Erythroblast (primary cell): ENCODE measurements around the gene FAM181A.

Source experiments
- GATA1 ChIP-seq: IDR thresholded peaks from 2 replicates; pipeline ENCODE4 v1.6.1; 2011; ENCODE audit warnings: low read depth, mild to moderate bottlenecking, control low read depth, low read length, moderate library complexity
- POLR2A ChIP-seq: IDR thresholded peaks from 2 replicates; pipeline ENCODE4 v1.6.1; 2011; ENCODE audit warnings: mild to moderate bottlenecking, low read length

DNA sequence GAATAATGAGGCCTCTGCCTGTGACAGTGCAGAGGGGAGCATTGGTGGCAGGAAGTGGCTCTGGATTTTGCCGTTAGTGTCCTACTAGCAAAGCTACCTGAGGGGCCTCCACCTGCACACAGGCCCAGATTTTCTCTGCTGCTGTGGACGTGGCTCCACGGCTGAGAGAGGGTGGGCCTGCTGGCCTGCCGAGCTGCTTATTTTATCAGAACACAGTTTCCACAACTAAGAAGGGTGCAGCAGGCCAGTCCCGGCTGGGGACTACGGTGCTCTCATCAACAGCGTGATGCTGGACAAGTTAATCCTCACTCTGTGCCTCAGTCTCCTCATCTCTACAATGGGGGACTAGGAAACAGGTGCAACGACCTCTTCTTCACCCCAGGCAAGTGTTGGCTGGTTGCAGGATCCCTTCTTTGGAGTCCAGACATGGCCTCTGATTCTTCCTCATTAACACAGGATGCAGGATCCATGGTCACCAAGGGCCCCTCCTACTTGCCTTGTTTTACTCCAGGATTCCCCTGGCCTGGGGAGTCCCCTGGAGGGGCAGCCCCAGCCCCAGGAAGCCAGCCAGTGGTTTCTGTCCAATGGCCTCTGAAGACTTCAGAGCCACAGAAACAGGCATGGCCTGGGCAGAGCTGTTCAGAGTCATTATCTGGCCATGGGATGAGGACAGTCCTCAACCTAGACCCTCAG is 3.3 kb downstream of the FAM181A start:
- TF ChIP-seq POLR2A (no peak), GATA1 (no peak)
